HepG2 (cell line): Measurements from ENCODE around the gene AP4M1. TPM values are rescaled to one million over a fixed set of nuclear protein-coding genes. Genes with fewer than 3 reads are reported as not detected.

Experiments
- ARNTL ChIP-seq: sonication (generic); formaldehyde crosslinking; IDR thresholded peaks from 2 replicates; pipeline ENCODE4 v1.4.0; 2020; ENCODE audit warnings: mild to moderate bottlenecking, missing genetic modification reagents
- EEA1 ChIP-seq: sonication (generic); formaldehyde crosslinking; IDR thresholded peaks from 2 replicates; pipeline ENCODE4 v1.5.1; 2020; ENCODE audit warnings: mild to moderate bottlenecking, missing genetic modification reagents, borderline replicate concordance
- HES4 ChIP-seq: sonication (generic); formaldehyde crosslinking; IDR thresholded peaks from 2 replicates; pipeline ENCODE4 v1.9.0; 2021; ENCODE audit warnings: mild to moderate bottlenecking, missing genetic modification reagents, borderline replicate concordance
- HIVEP1 ChIP-seq: sonication (generic); formaldehyde crosslinking; IDR thresholded peaks from 2 replicates; pipeline ENCODE4 v1.4.0; 2020; ENCODE audit warnings: mild to moderate bottlenecking, missing genetic modification reagents
- MYC ChIP-seq: sonication (generic); formaldehyde crosslinking; IDR thresholded peaks from 2 replicates; pipeline ENCODE4 v1.9.0; 2021; ENCODE audit warnings: missing genetic modification reagents, borderline replicate concordance
- NR0B2 ChIP-seq: sonication (generic); formaldehyde crosslinking; IDR thresholded peaks from 2 replicates; pipeline ENCODE4 v1.4.0; 2020; ENCODE audit warnings: mild to moderate bottlenecking, missing genetic modification reagents
- NR2F2 ChIP-seq: IDR thresholded peaks from 2 replicates; pipeline ENCODE4 v1.6.1; 2012; ENCODE audit warnings: low read depth, inconsistent platforms, borderline replicate concordance
- PRDM4 ChIP-seq: sonication (generic); formaldehyde crosslinking; IDR thresholded peaks from 2 replicates; pipeline ENCODE4 v1.9.0; 2021; ENCODE audit warnings: missing genetic modification reagents, borderline replicate concordance
- RAD51 ChIP-seq: fragments of 450-650 bp; IDR thresholded peaks from 2 replicates; pipeline ENCODE4 v1.6.1; 2016; ENCODE audit warnings: borderline replicate concordance
- TBL1XR1 ChIP-seq: fragments of 150-350 bp; IDR thresholded peaks from 2 replicates; pipeline ENCODE4 v1.6.1; 2014; ENCODE audit warnings: borderline replicate concordance, low read length; ENCODE audit not compliant: partially characterized antibody
- TCF7L2 ChIP-seq: IDR thresholded peaks from 2 replicates; pipeline ENCODE4 v1.6.1; 2011; ENCODE audit warnings: mild to moderate bottlenecking, low read depth, low read length, moderate library complexity
- TFAP4 ChIP-seq: sonication (generic); IDR thresholded peaks from 2 replicates; pipeline ENCODE4 v1.6.1; 2016; ENCODE audit warnings: low read depth, borderline replicate concordance
- TMF1 ChIP-seq: sonication (generic); formaldehyde crosslinking; IDR thresholded peaks from 2 replicates; pipeline ENCODE4 v1.8.1; 2022; ENCODE audit warnings: low read depth, missing genetic modification reagents
- YEATS2 ChIP-seq: sonication (generic); formaldehyde crosslinking; IDR thresholded peaks from 2 replicates; pipeline ENCODE4 v1.4.0; 2020; ENCODE audit warnings: missing genetic modification reagents, borderline replicate concordance
- ZNF317 ChIP-seq: sonication (generic); formaldehyde crosslinking; IDR thresholded peaks from 2 replicates; pipeline ENCODE4 v1.5.0; 2020; ENCODE audit warnings: mild to moderate bottlenecking, missing genetic modification reagents
- ZNF354B ChIP-seq: sonication (generic); formaldehyde crosslinking; IDR thresholded peaks from 2 replicates; pipeline ENCODE4 v1.8.0; 2022; ENCODE audit warnings: mild to moderate bottlenecking, missing genetic modification reagents
- ZNF768 ChIP-seq: sonication (generic); formaldehyde crosslinking; IDR thresholded peaks from 2 replicates; pipeline ENCODE4 v1.4.0; 2020; ENCODE audit warnings: missing genetic modification reagents
- ZNF772 ChIP-seq: sonication (generic); formaldehyde crosslinking; IDR thresholded peaks from 2 replicates; pipeline ENCODE4 v1.5.0; 2020; ENCODE audit warnings: mild to moderate bottlenecking, missing genetic modification reagents
- ZNF777 ChIP-seq: sonication (generic); formaldehyde crosslinking; IDR thresholded peaks from 2 replicates; pipeline ENCODE4 v1.4.0; 2020; ENCODE audit warnings: missing genetic modification reagents
- ZNF878 ChIP-seq: sonication (generic); formaldehyde crosslinking; IDR thresholded peaks from 2 replicates; pipeline ENCODE4 v1.8.1; 2023; ENCODE audit warnings: mild to moderate bottlenecking, missing genetic modification reagents, moderate library complexity
- polyA plus RNA-seq, 8 experiments: library from polyadenylated mRNA; depleted of rRNA in 3 of 8; stranded (reverse) in 7 of 8; unstranded in 1 of 8; fragments of >200 nt; fragmentation: Illumina TruSeq in 4 of 8; extraction: Trizol in 4 of 8; gene quantifications; 2 replicates each; pipeline versions ENCODE4 v1.2.1 to v1.2.3, GENCODE V29; 2011 to 2016; ENCODE audit warnings: low read depth in 4 of 8, missing spikeins in 1 of 8, mixed read lengths in 1 of 8; ENCODE audit not compliant: insufficient read depth in 1 of 8
- total RNA-seq, 5 experiments: library from RNA; depleted of rRNA; stranded (reverse); fragments of >200 nt; fragmentation: Illumina TruSeq; extraction: Trizol; gene quantifications; 2 replicates each; pipeline ENCODE4 v1.2.3, GENCODE V29; 2016; ENCODE audit warnings: low read depth in 1 of 5
- TF ChIP-seq, protein P1 (sequence below): sonication (generic); formaldehyde crosslinking; IDR thresholded peaks from 2 replicates; pipeline ENCODE4 v1.5.1; 2020; ENCODE audit warnings: missing genetic modification reagents, mild to moderate bottlenecking, borderline replicate concordance
- TF ChIP-seq, protein P2 (sequence below): fragments of 450-650 bp; IDR thresholded peaks from 2 replicates; pipeline ENCODE4 v1.6.1; 2016

The AP4M1 gene
- total and polyA plus RNA-seq, 2 of the 13 experiments (the other 11 are each of a cell fraction or from before 2014, with no cell fraction given): 6.3 to 9.7 TPM

- TF ChIP-seq PRDM4 (CRISPR knock-in tag): no peak
- TF ChIP-seq ZNF777 (CRISPR knock-in tag): peak; percentile 20
- peak; percentile 77 for TF ChIP-seq TMF1
- no peak for TF ChIP-seq NR2F2
- peak; percentile 92 for TF ChIP-seq RAD51
- TF ChIP-seq TBL1XR1: peak; percentile 18
- TF ChIP-seq ZNF317 (CRISPR knock-in tag): peak; percentile 48; the same call in 1 of the 2 replicates
- peak; percentile 63 for TF ChIP-seq MYC
- TF ChIP-seq ZNF878 (CRISPR knock-in tag): peak; percentile 73; the same call in 1 of the 2 replicates
- TF ChIP-seq HIVEP1 (CRISPR knock-in tag): peak; percentile 96
- no peak for TF ChIP-seq EEA1 (CRISPR knock-in tag)
- TF ChIP-seq ZNF768: peak; percentile 7; the same call in 1 of the 2 replicates
- TF ChIP-seq TCF7L2: no peak
- peak; percentile 12; the same call in 1 of the 2 replicates for TF ChIP-seq TFAP4
- TF ChIP-seq HES4 (CRISPR knock-in tag): 0 out of 2 replicates have a peak, but pooled peaks have one; percentile 11
- TF ChIP-seq ARNTL: 0 out of 2 replicates have a peak, but pooled peaks have one; percentile 18
- TF ChIP-seq, protein P1, sequence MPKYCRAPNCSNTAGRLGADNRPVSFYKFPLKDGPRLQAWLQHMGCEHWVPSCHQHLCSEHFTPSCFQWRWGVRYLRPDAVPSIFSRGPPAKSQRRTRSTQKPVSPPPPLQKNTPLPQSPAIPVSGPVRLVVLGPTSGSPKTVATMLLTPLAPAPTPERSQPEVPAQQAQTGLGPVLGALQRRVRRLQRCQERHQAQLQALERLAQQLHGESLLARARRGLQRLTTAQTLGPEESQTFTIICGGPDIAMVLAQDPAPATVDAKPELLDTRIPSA: no peak
- TF ChIP-seq, protein P2, sequence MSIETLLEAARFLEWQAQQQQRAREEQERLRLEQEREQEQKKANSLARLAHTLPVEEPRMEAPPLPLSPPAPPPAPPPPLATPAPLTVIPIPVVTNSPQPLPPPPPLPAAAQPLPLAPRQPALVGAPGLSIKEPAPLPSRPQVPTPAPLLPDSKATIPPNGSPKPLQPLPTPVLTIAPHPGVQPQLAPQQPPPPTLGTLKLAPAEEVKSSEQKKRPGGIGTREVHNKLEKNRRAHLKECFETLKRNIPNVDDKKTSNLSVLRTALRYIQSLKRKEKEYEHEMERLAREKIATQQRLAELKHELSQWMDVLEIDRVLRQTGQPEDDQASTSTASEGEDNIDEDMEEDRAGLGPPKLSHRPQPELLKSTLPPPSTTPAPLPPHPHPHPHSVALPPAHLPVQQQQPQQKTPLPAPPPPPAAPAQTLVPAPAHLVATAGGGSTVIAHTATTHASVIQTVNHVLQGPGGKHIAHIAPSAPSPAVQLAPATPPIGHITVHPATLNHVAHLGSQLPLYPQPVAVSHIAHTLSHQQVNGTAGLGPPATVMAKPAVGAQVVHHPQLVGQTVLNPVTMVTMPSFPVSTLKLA: peak; percentile 59; the same call in 1 of the 2 replicates
- no peak for TF ChIP-seq ZNF772 (CRISPR knock-in tag)
- peak; percentile 76; the same call in 1 of the 2 replicates for TF ChIP-seq NR0B2 (CRISPR knock-in tag)
- TF ChIP-seq YEATS2 (CRISPR knock-in tag): peak; percentile 87
- no peak for TF ChIP-seq ZNF354B (CRISPR knock-in tag)
These were observed at the start of gene AP4M1, which contains the start of gene MCM7 (continued) for GRCh38 chr7:100101016-100101862.
